ENCODE measurements around the gene TMEM31. TPM values are rescaled to one million over a fixed set of nuclear protein-coding genes. Genes with fewer than 3 reads are reported as not detected.

The TMEM31 gene, protein sequence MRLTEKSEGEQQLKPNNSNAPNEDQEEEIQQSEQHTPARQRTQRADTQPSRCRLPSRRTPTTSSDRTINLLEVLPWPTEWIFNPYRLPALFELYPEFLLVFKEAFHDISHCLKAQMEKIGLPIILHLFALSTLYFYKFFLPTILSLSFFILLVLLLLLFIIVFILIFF
- polyA plus RNA-seq (2011; rRNA removed) (0.10 and 0.19 TPM in 2 replicates), polyA plus RNA-seq (2017; fragmentation: RNase III; extraction: RNeasy Plus Mini Kit Qiagen cat#74134 plus additional on column Dnase treatment) (not detected in 3 replicates), polyA minus RNA-seq (2011; rRNA and poly(A)+ RNA removed) (not detected in 2 replicates)
- polyA plus RNA-seq (2012; cell fraction: cytosol; rRNA removed), result 0.06 TPM in 1 of 2 replicates, not detected in the other
- polyA plus RNA-seq (2012; cell fraction: nucleus; rRNA removed), result not detected in 2 replicates

DNA sequence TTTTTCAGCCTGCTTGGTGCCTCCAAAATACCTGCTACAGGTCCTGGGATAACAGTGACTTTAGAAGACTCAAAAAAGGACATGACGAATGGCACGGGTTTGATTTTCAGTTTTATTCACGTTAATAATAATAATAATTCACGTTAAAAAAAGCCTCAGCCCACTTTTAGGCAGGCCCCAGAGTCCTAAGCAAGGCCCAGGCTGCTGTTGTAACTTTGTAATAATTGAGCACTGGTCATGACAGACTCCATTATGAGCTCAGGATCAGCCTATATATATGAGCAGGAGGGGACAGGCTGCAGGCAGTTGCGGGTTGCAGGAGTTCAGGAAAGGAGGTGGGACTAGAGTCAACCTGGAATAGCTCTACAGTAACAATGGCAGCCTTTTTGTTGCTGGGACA lies at the start of gene TMEM31:
TSS of gene TMEM31 (plus strand) at position 301 of the 400 bp plus-strand sequence. CDS start 1,350 bp downstream, outside the sequence.
- Histone ChIP-seq H3K27ac (no peak within 1 kb of the TSS), H3K4me1 (no peaks in the 10 kb centered on the region), H3K4me2 (no peak within 1 kb of the TSS), H3K4me3 (no peak within 1 kb of the TSS), H3K9me3 (no peaks in the 10 kb centered on the region)
- WGBS (ENCODE audit: missing lambda C conversion rate), result 50% methylated on average over 5 of the region's 5 CpGs
- TF ChIP-seq RNF2 (IDR thresholded peaks at IDR 0.05; ENCODE audit: borderline replicate concordance, low read depth) (no peak), SREBF2 (IDR thresholded peaks at IDR 0.05) (no peak), HEYL (CRISPR knock-in tag; IDR thresholded peaks at IDR 0.05) (no peak), CBX8 (IDR thresholded peaks at IDR 0.05) (no peak), EHMT2 (IDR thresholded peaks at IDR 0.05; ENCODE audit: low read depth) (no peak), HOXB5 (CRISPR knock-in tag; IDR thresholded peaks at IDR 0.05) (no peak), JUN (IDR thresholded peaks at IDR 0.05) (no peak), NFE2L2 (conservative IDR thresholded peaks at IDR 0.05; ENCODE audit: low read length) (no peak), CBX2 (IDR thresholded peaks at IDR 0.05; ENCODE audit: borderline replicate concordance, low read depth) (no peak), HDAC2 (IDR thresholded peaks at IDR 0.05) (no peak), FOXS1 (CRISPR knock-in tag; IDR thresholded peaks at IDR 0.05) (no peak)
- TF ChIP-seq, protein P1, sequence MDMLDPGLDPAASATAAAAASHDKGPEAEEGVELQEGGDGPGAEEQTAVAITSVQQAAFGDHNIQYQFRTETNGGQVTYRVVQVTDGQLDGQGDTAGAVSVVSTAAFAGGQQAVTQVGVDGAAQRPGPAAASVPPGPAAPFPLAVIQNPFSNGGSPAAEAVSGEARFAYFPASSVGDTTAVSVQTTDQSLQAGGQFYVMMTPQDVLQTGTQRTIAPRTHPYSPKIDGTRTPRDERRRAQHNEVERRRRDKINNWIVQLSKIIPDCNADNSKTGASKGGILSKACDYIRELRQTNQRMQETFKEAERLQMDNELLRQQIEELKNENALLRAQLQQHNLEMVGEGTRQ (IDR thresholded peaks at IDR 0.05), result no peak
- TF ChIP-seq, protein P2, sequence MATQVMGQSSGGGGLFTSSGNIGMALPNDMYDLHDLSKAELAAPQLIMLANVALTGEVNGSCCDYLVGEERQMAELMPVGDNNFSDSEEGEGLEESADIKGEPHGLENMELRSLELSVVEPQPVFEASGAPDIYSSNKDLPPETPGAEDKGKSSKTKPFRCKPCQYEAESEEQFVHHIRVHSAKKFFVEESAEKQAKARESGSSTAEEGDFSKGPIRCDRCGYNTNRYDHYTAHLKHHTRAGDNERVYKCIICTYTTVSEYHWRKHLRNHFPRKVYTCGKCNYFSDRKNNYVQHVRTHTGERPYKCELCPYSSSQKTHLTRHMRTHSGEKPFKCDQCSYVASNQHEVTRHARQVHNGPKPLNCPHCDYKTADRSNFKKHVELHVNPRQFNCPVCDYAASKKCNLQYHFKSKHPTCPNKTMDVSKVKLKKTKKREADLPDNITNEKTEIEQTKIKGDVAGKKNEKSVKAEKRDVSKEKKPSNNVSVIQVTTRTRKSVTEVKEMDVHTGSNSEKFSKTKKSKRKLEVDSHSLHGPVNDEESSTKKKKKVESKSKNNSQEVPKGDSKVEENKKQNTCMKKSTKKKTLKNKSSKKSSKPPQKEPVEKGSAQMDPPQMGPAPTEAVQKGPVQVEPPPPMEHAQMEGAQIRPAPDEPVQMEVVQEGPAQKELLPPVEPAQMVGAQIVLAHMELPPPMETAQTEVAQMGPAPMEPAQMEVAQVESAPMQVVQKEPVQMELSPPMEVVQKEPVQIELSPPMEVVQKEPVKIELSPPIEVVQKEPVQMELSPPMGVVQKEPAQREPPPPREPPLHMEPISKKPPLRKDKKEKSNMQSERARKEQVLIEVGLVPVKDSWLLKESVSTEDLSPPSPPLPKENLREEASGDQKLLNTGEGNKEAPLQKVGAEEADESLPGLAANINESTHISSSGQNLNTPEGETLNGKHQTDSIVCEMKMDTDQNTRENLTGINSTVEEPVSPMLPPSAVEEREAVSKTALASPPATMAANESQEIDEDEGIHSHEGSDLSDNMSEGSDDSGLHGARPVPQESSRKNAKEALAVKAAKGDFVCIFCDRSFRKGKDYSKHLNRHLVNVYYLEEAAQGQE (IDR thresholded peaks at IDR 0.05), result no peak
- TF ChIP-seq, protein P3, sequence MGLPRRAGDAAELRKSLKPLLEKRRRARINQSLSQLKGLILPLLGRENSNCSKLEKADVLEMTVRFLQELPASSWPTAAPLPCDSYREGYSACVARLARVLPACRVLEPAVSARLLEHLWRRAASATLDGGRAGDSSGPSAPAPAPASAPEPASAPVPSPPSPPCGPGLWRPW (IDR thresholded peaks at IDR 0.05), result no peak
- TF ChIP-seq, protein P4, sequence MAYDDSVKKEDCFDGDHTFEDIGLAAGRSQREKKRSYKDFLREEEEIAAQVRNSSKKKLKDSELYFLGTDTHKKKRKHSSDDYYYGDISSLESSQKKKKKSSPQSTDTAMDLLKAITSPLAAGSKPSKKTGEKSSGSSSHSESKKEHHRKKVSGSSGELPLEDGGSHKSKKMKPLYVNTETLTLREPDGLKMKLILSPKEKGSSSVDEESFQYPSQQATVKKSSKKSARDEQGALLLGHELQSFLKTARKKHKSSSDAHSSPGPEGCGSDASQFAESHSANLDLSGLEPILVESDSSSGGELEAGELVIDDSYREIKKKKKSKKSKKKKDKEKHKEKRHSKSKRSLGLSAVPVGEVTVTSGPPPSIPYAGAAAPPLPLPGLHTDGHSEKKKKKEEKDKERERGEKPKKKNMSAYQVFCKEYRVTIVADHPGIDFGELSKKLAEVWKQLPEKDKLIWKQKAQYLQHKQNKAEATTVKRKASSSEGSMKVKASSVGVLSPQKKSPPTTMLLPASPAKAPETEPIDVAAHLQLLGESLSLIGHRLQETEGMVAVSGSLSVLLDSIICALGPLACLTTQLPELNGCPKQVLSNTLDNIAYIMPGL (CRISPR knock-in tag; IDR thresholded peaks at IDR 0.05; ENCODE audit: borderline replicate concordance), result no peak
- CTCF ChIA-PET, result interaction anchor here (0.5 to 2.2 kb wide), 15 partner anchors 9 to 178 kb away, joined by 3 to 9 read pairs (median 4); no protein-coding TSS in a partner anchor
- FAIRE-seq (no peak), ATAC-seq (no peak), DNase-seq (ENCODE audit: low read depth in 1 of 2, low spot score in 1 of 2) (no peak)
- POLR2A ChIA-PET, result no interaction called here

DNA sequence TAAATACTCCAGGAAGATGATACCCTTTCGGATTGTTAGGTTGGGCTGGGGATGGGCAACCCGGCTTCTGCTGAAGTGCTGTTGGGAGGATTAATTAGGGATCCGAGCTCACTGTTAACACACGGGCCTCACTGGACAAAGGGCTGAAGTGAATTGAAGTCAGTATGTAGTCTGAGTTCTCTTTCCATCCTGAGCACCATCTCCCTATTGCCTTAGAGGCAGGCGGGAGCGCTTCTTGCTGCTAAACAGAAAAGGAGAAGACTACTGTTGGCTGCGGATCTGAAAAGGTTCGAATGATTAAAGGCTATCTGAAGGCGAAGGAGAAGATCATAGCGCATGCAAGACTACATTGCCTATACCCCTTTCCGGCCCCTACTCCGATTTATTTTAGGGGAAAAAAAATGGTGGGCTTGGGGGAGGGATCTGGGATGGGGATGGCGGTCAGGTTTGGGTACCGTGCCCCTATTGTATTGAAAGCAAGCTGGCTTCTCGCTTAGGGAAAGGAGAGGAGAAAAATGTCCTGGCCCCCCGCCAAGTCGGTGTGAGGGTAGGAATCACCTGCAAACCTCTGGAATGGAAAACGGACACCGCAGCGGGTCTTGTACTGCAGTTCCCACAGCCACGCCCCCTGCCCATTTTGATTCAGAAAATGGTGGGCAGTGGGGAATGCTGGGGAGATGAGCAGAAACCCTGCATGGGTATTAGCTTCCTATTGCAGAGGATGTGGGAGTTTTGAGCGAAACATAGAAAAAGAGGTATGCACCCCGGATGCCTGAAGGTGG lies 46.5 kb upstream of the TMEM31 start:
- ATAC-seq (no peak), FAIRE-seq (no peak), DNase-seq (ENCODE audit: low read depth in 1 of 2, low spot score in 1 of 2) (no peak)
- POLR2A ChIA-PET, result no interaction called here
- H3K27ac ChIP-seq, result no peak overlapping the region
- H3K4me2 ChIP-seq, result no peak overlapping the region
- H3K9me3 ChIP-seq, result no peaks in the 10 kb centered on the region
- peaks cover 4% of the 10 kb centered on the region; the same call in 2 of the 3 replicates for H3K4me1 ChIP-seq
- 89% methylated on average over 23 of the region's 23 CpGs for WGBS (ENCODE audit: missing lambda C conversion rate)
- H3K4me3 ChIP-seq, result no peak overlapping the region
- CTCF ChIA-PET, result interaction anchor here (1.3 to 4.7 kb wide), 3 partner anchors 22 to 34 kb away, joined by 4 to 16 read pairs (median 6); partner anchors contain the start of gene MORF4L2
- TF ChIP-seq RAD21 (conservative IDR thresholded peaks at IDR 0.05 in 1 of 2, IDR thresholded peaks at IDR 0.05 in 1 of 2) (no peak), NPAS2 (CRISPR knock-in tag; IDR thresholded peaks at IDR 0.05; ENCODE audit: borderline replicate concordance) (no peak), RCOR1 (IDR thresholded peaks at IDR 0.05; ENCODE audit: low read depth, low read length) (no peak), HDAC2 (IDR thresholded peaks at IDR 0.05) (no peak), PHF8 (IDR thresholded peaks at IDR 0.05; ENCODE audit: borderline replicate concordance, low read depth) (no peak), RFX5 (IDR thresholded peaks at IDR 0.05) (no peak), EHMT2 (IDR thresholded peaks at IDR 0.05; ENCODE audit: low read depth) (no peak), KDM1A (IDR thresholded peaks at IDR 0.05; ENCODE audit: low read depth) (no peak), TP53 (CRISPR knock-in tag; IDR thresholded peaks at IDR 0.05) (no peak), SREBF2 (IDR thresholded peaks at IDR 0.05) (no peak), FOSL2 (IDR thresholded peaks at IDR 0.05) (no peak), FOSL2 (CRISPR knock-in tag; IDR thresholded peaks at IDR 0.05) (no peak), MYC (IDR thresholded peaks at IDR 0.05; ENCODE audit: borderline replicate concordance, low read length) (no peak), CBX8 (IDR thresholded peaks at IDR 0.05) (no peak), KDM5A (IDR thresholded peaks at IDR 0.05) (no peak), HEYL (CRISPR knock-in tag; IDR thresholded peaks at IDR 0.05) (no peak), POLR2A (IDR thresholded peaks at IDR 0.05; ENCODE audit: low read length) (no peak), SMC3 (IDR thresholded peaks at IDR 0.05) (no peak), ZFP36 (IDR thresholded peaks at IDR 0.05; ENCODE audit: borderline replicate concordance, partially characterized antibody) (no peak)

All from A549 (cell line).